Endothelial cell of umbilical vein (primary cell): Measurements from ENCODE around the gene GTF2H3. TPM values are rescaled to one million over a fixed set of nuclear protein-coding genes. Genes with fewer than 3 reads are reported as not detected.

Source experiments
- BruUV-seq: library from RNA; stranded (reverse); fragments of 400-500 nt; replicated peaks from 2 replicates; lab custom pipeline; 2021; lab: Mats Ljungman, UMichigan
- CTCF ChIA-PET: fragments of 300-600, 350-600 bp; sonication (Branson Sonifier 250); formaldehyde crosslinking; loops from one replicate; lab custom pipeline; 2021; ENCODE audit warnings: antibody characterized with exemption, inconsistent platforms; lab: Charles Lee
- POLR2A ChIA-PET: fragments of 300-600, 350-600 bp; sonication (Branson Sonifier 250); formaldehyde crosslinking; loops from one replicate; lab custom pipeline; 2021; ENCODE audit warnings: antibody characterized with exemption, inconsistent platforms; lab: Charles Lee
- DNase-seq: peaks from one replicate; pipeline ENCODE4 v3.0.0-alpha.2; 2011; ENCODE audit warnings: low read depth, low spot score
- FAIRE-seq: peaks from 2 replicates; lab custom pipeline; 2011; peaks lifted over from hg19 to GRCh38; lab: Jason Lieb, UNC
- H2AFZ ChIP-seq: 2 replicates; pipeline ENCODE4 v1.6.0; 2012; ENCODE audit warnings: low read depth, low read length, control low read depth, inconsistent platforms
- H3K27ac ChIP-seq: 2 replicates; pipeline ENCODE4 v1.5.1; 2011; ENCODE audit warnings: low read depth, mild to moderate bottlenecking, control low read depth, low read length, moderate library complexity; ENCODE audit not compliant: insufficient read depth
- H3K27me3 ChIP-seq, 2 experiments: 2 replicates each; pipeline versions ENCODE4 v1.6.0 to v1.6.1; 2011; ENCODE audit warnings: low read length in 2 of 2, mixed read lengths in 1 of 2; ENCODE audit not compliant: control insufficient read depth in 2 of 2, insufficient read depth in 2 of 2
- H3K36me3 ChIP-seq, 2 experiments: 2 replicates in 1 of 2; 3 replicates in 1 of 2; pipeline ENCODE4 v1.5.1; 2011; ENCODE audit warnings: low read length in 2 of 2, mild to moderate bottlenecking in 1 of 2, moderate library complexity in 1 of 2; ENCODE audit not compliant: control insufficient read depth in 2 of 2, insufficient read depth in 2 of 2; ENCODE audit errors: extremely low read depth in 1 of 2
- H3K4me1 ChIP-seq: 3 replicates; pipeline ENCODE4 v1.5.1; 2011; ENCODE audit warnings: mild to moderate bottlenecking, low read length; ENCODE audit not compliant: control insufficient read depth, insufficient read depth; ENCODE audit errors: extremely low read depth
- H3K4me2 ChIP-seq: 2 replicates; pipeline ENCODE4 v1.6.1; 2011; ENCODE audit warnings: low read length, control low read depth, mixed read lengths; ENCODE audit not compliant: insufficient read depth
- H3K4me3 ChIP-seq, 3 experiments: fragments of 200-600 bp in 1 of 3; sonication (generic), shearing (Covaris generic) in 1 of 3; replicated peaks in 1 of 3; 2 replicates each; pipeline ENCODE4 v1.5.1; 2011 to 2016; ENCODE audit warnings: control low read depth in 3 of 3, low read length in 3 of 3, mild to moderate bottlenecking in 2 of 3, inconsistent platforms in 1 of 3, low read depth in 1 of 3, moderate library complexity in 1 of 3; ENCODE audit not compliant: insufficient read depth in 1 of 3
- H3K79me2 ChIP-seq: 2 replicates; pipeline ENCODE4 v1.6.0; 2012; ENCODE audit warnings: low read length, inconsistent platforms; ENCODE audit not compliant: control insufficient read depth, insufficient read depth
- H3K9ac ChIP-seq: replicated peaks from 2 replicates; pipeline ENCODE3; 2011; ENCODE audit warnings: low read length, control low read depth; ENCODE audit not compliant: insufficient read depth; ENCODE audit errors: extremely low read depth
- H3K9me1 ChIP-seq: replicated peaks from 3 replicates; pipeline ENCODE4 v1.6.0; 2011; ENCODE audit warnings: mild to moderate bottlenecking, low read length; ENCODE audit not compliant: control insufficient read depth, insufficient read depth; ENCODE audit errors: extremely low read depth
- H3K9me3 ChIP-seq: replicated peaks from 2 replicates; pipeline ENCODE4 v1.5.1; 2012; ENCODE audit warnings: low read length, inconsistent platforms; ENCODE audit not compliant: control insufficient read depth, insufficient read depth
- H4K20me1 ChIP-seq: replicated peaks from 2 replicates; pipeline ENCODE3; 2011; ENCODE audit warnings: mild to moderate bottlenecking, low read length; ENCODE audit not compliant: control insufficient read depth, insufficient read depth; ENCODE audit errors: extremely low read depth
- EZH2 ChIP-seq: IDR thresholded peaks from 2 replicates; pipeline ENCODE4 v1.6.1; 2012; ENCODE audit warnings: borderline replicate concordance, low read depth, mild to moderate bottlenecking, moderate library complexity, low read length, inconsistent platforms; ENCODE audit not compliant: severe bottlenecking
- FOS ChIP-seq: IDR thresholded peaks from 2 replicates; pipeline ENCODE4 v1.6.1; 2011; ENCODE audit warnings: mild to moderate bottlenecking, low read length, moderate library complexity, borderline replicate concordance; ENCODE audit not compliant: insufficient read depth
- GATA2 ChIP-seq: IDR thresholded peaks from 2 replicates; pipeline ENCODE4 v1.7.0; 2011; ENCODE audit warnings: low read depth, mild to moderate bottlenecking, moderate library complexity, mixed read lengths, low read length; ENCODE audit not compliant: insufficient read length, insufficient read depth
- JUN ChIP-seq: IDR thresholded peaks from 2 replicates; pipeline ENCODE4 v1.6.1; 2011; ENCODE audit warnings: borderline replicate concordance, low read depth; ENCODE audit not compliant: insufficient read length, insufficient read depth
- MYC ChIP-seq: IDR thresholded peaks from one replicate; pipeline ENCODE4 v1.6.1; 2011; ENCODE audit warnings: mild to moderate bottlenecking, low read depth, low read length
- POLR2A ChIP-seq: IDR thresholded peaks from 2 replicates; pipeline ENCODE4 v1.6.1; 2012; ENCODE audit warnings: low read depth, mild to moderate bottlenecking, control low read depth, low read length
- POLR2AphosphoS5 ChIP-seq: IDR thresholded peaks from 2 replicates; pipeline ENCODE4 v1.6.1; 2012; ENCODE audit warnings: low read depth, mild to moderate bottlenecking, control low read depth, low read length, moderate library complexity; ENCODE audit not compliant: insufficient read depth
- dilution Hi-C: fragments of 300-500 bp; cut with MboI; formaldehyde crosslinking; loops from one replicate; pipeline ENCODE4 v1.15.0; 2019; ENCODE audit warnings: low sequenced_read_pairs; ENCODE audit not compliant: extremely low pct_ligation_motif_present
- intact Hi-C: fragments of 100-400 bp; cut with micrococcal nuclease; formaldehyde crosslinking; loops from one replicate; pipeline ENCODE4 v1.10.0; 2022
- polyA plus RNA-seq, 4 experiments: library from polyadenylated mRNA; depleted of rRNA in 3 of 4; stranded (reverse) in 3 of 4; unstranded in 1 of 4; fragments of >200 nt; gene quantifications; 2 replicates each; pipeline versions ENCODE4 v1.2.1 to v1.2.3, GENCODE V29; 2011 to 2012; ENCODE audit warnings: missing spikeins in 1 of 4
- total RNA-seq: library from RNA; stranded (reverse); gene quantifications from 2 replicates; pipeline ENCODE4 v1.2.3, GENCODE V29; 2021
- TF ChIP-seq, protein P1 (sequence below), 2 donors: IDR thresholded peaks; 1 replicate in 1 of 2; 2 replicates in 1 of 2; pipeline ENCODE4 v1.5.1; 2011; ENCODE audit warnings: low read length in 2 of 2, mild to moderate bottlenecking in 2 of 2, moderate library complexity in 2 of 2, control low read depth in 1 of 2, inconsistent platforms in 1 of 2, low read depth in 1 of 2; ENCODE audit not compliant: insufficient read depth in 1 of 2; ENCODE audit errors: extremely low read depth in 1 of 2
- TF ChIP-seq, protein P2 (sequence below): IDR thresholded peaks from 2 replicates; pipeline ENCODE4 v1.6.1; 2011; ENCODE audit not compliant: insufficient read depth, insufficient read length

Gene GTF2H3
- total and polyA plus RNA-seq, 2 donors (not counting 3 experiments of a cell fraction or from before 2014, with no cell fraction given), result 17.8 to 31.3 TPM

DNA sequence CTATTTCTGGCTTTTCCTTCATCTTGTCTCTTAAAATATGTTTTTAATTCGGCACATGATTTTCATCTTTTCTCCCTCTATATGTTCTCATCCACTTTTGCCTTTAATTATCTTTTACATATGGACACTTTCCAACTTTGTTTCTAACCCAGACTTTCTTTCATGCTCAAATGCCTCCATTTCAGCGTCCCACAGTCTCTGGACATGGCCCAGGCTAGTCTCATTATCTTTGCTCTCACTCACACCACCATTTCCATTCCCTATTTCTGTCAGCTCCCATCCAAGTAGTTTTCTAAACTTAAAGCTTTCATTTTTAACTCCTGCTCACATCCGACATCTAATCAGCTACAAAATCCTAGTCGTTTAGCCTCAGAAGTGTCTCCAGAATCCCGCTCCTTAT lies 14.8 kb downstream of the GTF2H3 start:
- no peak overlapping the region for H3K27ac ChIP-seq
- intact Hi-C loops, result no loop called here
- TF ChIP-seq POLR2A (no peak), JUN (no peak), MYC (no peak), FOS (no peak), POLR2AphosphoS5 (no peak), EZH2 (no peak), GATA2 (no peak)
- TF ChIP-seq, protein P1, sequence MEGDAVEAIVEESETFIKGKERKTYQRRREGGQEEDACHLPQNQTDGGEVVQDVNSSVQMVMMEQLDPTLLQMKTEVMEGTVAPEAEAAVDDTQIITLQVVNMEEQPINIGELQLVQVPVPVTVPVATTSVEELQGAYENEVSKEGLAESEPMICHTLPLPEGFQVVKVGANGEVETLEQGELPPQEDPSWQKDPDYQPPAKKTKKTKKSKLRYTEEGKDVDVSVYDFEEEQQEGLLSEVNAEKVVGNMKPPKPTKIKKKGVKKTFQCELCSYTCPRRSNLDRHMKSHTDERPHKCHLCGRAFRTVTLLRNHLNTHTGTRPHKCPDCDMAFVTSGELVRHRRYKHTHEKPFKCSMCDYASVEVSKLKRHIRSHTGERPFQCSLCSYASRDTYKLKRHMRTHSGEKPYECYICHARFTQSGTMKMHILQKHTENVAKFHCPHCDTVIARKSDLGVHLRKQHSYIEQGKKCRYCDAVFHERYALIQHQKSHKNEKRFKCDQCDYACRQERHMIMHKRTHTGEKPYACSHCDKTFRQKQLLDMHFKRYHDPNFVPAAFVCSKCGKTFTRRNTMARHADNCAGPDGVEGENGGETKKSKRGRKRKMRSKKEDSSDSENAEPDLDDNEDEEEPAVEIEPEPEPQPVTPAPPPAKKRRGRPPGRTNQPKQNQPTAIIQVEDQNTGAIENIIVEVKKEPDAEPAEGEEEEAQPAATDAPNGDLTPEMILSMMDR (IDR thresholded peaks at IDR 0.05; ENCODE audit: extremely low read depth in 1 of 2, insufficient read depth in 1 of 2, low read depth in 1 of 2, low read length in 2 of 2), result no peak
- TF ChIP-seq, protein P2, sequence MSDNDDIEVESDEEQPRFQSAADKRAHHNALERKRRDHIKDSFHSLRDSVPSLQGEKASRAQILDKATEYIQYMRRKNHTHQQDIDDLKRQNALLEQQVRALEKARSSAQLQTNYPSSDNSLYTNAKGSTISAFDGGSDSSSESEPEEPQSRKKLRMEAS, result no peak
- H3K4me3 ChIP-seq, result no peak overlapping the region
- DNase-seq (no peak), FAIRE-seq (no peak)
- no TSS peak for BruUV-seq
- no peaks in the 10 kb centered on the region for H3K9me1 ChIP-seq
- CTCF ChIA-PET, result no interaction called here
- no peaks in the 10 kb centered on the region for H3K79me2 ChIP-seq
- no peaks in the 10 kb centered on the region for H4K20me1 ChIP-seq
- H2AFZ ChIP-seq, result no peak overlapping the region
- dilution Hi-C loops, result no loop called here
- H3K4me2 ChIP-seq, result no peak overlapping the region
- H3K27me3 ChIP-seq, result no peaks in the 10 kb centered on the region
- POLR2A ChIA-PET, result no interaction called here
- H3K36me3 ChIP-seq, result peaks cover 8 to 12% of the 10 kb centered on the region in 2 experiments
- no peaks in the 10 kb centered on the region for H3K9me3 ChIP-seq
- no peaks in the 10 kb centered on the region for H3K4me1 ChIP-seq
- no peak overlapping the region for H3K9ac ChIP-seq
